Ectodermal cell (in vitro differentiated cells): ENCODE data around the gene KSR1.

Source experiments
- H3K27ac ChIP-seq: 2 replicates; pipeline ENCODE4 v1.7.0; 2013; ENCODE audit warnings: mild to moderate bottlenecking, low read depth, low read length; ENCODE audit not compliant: insufficient read depth, poor library complexity, severe bottlenecking
- H3K27me3 ChIP-seq: 2 replicates; pipeline ENCODE4 v1.7.0; 2013; ENCODE audit warnings: mild to moderate bottlenecking, low read length; ENCODE audit not compliant: insufficient read depth, control insufficient read depth, poor library complexity, severe bottlenecking
- H3K36me3 ChIP-seq: one replicate; pipeline ENCODE4 v1.7.0; 2013; ENCODE audit warnings: low read length; ENCODE audit not compliant: control insufficient read depth, insufficient read depth
- H3K4me1 ChIP-seq: one replicate; pipeline ENCODE4 v1.7.0; 2013; ENCODE audit warnings: low read length; ENCODE audit not compliant: control insufficient read depth, insufficient read depth
- H3K4me3 ChIP-seq: 2 replicates; pipeline ENCODE4 v1.7.0; 2013; ENCODE audit warnings: low read depth, low read length, control low read depth; ENCODE audit not compliant: insufficient read depth
- H3K9me3 ChIP-seq: 2 replicates; pipeline ENCODE4 v1.7.0; 2013; ENCODE audit warnings: mild to moderate bottlenecking, low read length, moderate library complexity; ENCODE audit not compliant: control insufficient read depth
- WGBS, 2 experiments: methylation state at CpG; one replicate each; pipeline ENCODE4 v1.1.7; 2013; ENCODE audit warnings: missing lambda C conversion rate in 2 of 2; 5-methylcytosine and 5-hydroxymethylcytosine counted together

The KSR1 gene

DNA sequence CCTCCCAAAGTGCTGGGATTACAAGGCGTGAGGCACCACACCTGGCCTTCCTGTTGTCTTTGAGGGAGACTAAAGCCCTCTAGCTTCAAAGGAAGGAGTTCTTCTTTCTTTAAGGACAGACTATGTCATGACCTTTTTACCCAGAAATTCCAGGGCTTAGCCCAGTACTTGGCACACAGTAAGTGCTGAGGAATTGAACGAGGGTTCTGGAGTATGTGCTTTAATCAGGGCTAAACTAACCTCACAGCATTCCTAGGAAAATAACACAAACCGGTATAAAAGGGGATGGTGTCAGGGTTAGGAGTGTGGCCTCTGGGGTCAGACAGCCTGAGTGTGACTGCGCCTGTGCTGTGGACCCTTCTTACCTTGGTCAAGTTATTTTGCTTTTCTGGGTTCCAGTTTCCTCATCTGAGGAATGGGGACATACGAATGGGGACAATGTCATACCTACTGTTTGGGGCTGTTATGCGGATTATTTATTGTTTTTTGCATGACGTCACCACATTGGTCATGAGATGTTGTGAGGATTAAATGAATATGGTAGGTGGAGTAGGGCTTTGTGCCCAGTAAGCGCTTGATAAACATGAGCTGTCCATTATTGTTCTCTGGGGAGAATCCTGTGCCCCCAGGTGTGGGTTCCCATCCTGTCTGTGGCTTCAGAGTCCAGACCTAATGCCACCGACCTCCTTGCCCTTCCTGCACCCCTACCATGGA lies 21.9 kb downstream of the KSR1 start:
- H3K27me3 ChIP-seq = no peaks in the 10 kb centered on the region
- peaks cover 3% of the 10 kb centered on the region for H3K4me1 ChIP-seq
- WGBS, 2 experiments = 94 to 95% methylated on average over 8 to 9 of the region's 9 CpGs
- H3K9me3 ChIP-seq = no peaks in the 10 kb centered on the region
- no peak overlapping the region for H3K4me3 ChIP-seq
- no peak overlapping the region for H3K27ac ChIP-seq
- H3K36me3 ChIP-seq = no peaks in the 10 kb centered on the region

DNA sequence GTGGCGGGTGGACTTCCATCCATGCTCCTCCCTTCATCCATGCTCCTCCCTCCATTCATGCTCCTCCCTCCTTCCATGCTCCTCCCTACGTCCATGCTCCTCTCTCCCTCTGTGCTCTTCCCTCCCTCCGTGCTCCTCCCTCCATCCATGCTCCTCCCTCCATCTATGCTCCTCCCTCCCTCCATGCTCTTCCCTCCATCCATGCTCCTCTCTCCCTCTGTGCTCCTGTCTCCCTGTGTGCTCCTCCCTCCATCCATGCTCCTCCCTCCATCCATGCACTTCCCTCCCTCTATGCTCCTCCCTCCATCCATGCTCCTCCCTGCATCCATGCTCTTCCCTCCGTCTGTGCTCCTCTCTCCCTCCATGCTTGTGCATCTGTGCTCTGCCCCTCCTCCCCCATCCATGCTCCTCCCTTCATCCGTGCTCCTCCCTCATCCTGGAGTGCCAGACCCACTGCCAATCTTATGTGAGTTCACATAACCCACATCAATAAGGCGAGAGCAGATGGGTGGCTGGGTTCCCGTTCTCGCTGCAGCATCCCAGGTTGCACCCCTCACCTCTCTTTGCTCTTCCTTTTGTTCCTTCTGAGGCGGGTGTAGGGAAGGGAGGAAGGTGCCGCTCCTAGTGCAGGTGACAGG lies 22.8 kb downstream of the KSR1 start:
- no peaks in the 10 kb centered on the region for H3K9me3 ChIP-seq
- H3K27me3 ChIP-seq = no peaks in the 10 kb centered on the region
- H3K27ac ChIP-seq = no peak overlapping the region
- H3K4me1 ChIP-seq = no peaks in the 10 kb centered on the region
- WGBS, 2 experiments = 92% methylated on average over 10 of the region's 10 CpGs
- H3K36me3 ChIP-seq = no peaks in the 10 kb centered on the region
- no peak overlapping the region for H3K4me3 ChIP-seq

DNA sequence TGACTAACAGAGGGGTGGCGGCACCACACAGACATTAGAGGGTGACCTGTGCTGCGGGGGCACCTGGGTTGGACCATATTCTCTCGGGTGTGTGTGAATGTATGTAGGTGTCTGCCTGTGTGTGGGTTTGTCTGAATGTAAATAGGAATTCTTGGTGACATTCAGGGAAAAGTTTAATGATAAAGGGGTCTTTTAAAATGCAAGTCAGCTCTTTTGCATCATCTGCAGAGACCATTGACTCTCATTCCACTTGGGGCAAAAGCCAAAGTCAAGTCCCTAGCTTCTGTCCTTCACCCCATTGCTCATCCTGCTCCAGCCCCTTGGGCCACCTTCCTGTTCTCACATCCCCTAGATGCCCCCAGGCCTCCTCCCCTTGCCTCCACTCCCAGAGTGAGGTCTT lies 23.6 kb downstream of the KSR1 start:
- H3K27ac ChIP-seq = no peak overlapping the region

DNA sequence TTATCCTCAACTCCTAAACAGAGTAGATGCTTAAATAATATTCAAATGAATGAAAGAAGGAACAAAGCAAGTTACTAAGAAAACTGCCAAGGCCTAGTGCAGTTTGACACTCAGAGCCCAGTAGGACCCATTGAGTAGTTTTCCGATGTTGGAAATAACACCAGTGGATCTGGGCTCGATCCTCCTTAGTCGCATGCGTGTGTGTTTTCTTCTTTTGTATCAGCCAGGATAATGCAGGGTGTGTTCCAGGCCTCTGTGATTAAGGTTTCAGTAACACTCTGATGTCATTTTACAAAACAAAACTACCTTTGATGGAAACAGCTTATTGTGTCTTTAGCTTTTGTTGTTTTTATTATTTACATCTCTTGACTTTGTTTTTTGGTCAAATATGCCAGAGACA lies 24.5 kb downstream of the KSR1 start:
- Histone ChIP-seq H3K27ac (no peak overlapping the region), H3K9me3 (no peaks in the 10 kb centered on the region), H3K36me3 (no peaks in the 10 kb centered on the region), H3K4me3 (no peak overlapping the region), H3K4me1 (no peaks in the 10 kb centered on the region), H3K27me3 (no peaks in the 10 kb centered on the region)
- 93 to 99% methylated on average over 4 of the region's 4 CpGs for WGBS, 2 experiments

More for the DNA sequence above, 23.6 kb downstream of the KSR1 start:
- H3K9me3 ChIP-seq = no peaks in the 10 kb centered on the region
- H3K27me3 ChIP-seq = no peaks in the 10 kb centered on the region
- H3K36me3 ChIP-seq = no peaks in the 10 kb centered on the region
- no peaks in the 10 kb centered on the region for H3K4me1 ChIP-seq
- WGBS, 2 experiments = 84 to 89% methylated on average over 3 of the region's 3 CpGs
- no peak overlapping the region for H3K4me3 ChIP-seq

DNA sequence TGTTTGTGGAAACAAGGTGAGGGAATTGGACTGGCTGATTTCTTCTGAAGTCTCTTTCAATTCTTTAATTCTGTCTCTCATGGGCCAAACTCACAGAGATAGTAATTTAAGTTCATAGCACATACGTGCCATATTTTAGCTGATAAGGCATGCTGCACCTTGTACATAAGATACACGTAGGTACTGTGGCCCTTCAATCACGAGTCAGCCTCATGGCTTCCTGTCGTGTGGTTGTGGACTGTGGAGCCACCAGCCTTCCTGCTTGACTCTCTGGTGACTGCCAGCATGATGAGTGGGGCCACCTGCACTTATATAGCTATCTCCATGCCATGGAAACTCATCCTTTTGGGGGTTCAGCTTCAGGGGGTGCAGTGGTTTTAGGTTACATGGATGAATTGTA lies 25.1 kb downstream of the KSR1 start:
- Histone ChIP-seq H3K4me1 (no peaks in the 10 kb centered on the region), H3K36me3 (no peaks in the 10 kb centered on the region), H3K27me3 (no peaks in the 10 kb centered on the region), H3K9me3 (no peaks in the 10 kb centered on the region), H3K27ac (no peak overlapping the region), H3K4me3 (no peak overlapping the region)
- WGBS, 2 experiments = 94 to 95% methylated on average over 4 of the region's 4 CpGs

DNA sequence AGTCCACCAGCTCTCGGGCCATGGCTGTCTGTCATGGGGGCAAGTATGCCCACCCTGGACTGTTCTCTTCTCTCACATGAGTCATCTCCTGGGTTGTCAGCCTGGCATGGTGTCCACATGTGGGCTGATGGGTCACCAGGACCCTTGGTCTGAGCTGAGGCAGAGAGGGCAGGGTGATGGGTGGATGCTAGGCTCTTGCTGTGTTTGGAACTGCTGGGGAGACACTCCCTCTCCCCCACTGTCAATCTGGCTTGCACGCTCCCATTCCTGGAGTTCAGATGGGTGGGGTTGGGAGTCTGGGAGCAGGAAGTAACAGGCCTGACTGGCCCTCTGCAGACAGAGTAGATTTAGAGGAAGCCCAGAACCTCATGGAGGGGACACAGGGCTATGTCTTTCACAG lies 28.9 kb downstream of the KSR1 start:
- no peak overlapping the region for H3K27ac ChIP-seq
- WGBS, 2 experiments = 95 to 96% methylated on average over 2 of the region's 2 CpGs

DNA sequence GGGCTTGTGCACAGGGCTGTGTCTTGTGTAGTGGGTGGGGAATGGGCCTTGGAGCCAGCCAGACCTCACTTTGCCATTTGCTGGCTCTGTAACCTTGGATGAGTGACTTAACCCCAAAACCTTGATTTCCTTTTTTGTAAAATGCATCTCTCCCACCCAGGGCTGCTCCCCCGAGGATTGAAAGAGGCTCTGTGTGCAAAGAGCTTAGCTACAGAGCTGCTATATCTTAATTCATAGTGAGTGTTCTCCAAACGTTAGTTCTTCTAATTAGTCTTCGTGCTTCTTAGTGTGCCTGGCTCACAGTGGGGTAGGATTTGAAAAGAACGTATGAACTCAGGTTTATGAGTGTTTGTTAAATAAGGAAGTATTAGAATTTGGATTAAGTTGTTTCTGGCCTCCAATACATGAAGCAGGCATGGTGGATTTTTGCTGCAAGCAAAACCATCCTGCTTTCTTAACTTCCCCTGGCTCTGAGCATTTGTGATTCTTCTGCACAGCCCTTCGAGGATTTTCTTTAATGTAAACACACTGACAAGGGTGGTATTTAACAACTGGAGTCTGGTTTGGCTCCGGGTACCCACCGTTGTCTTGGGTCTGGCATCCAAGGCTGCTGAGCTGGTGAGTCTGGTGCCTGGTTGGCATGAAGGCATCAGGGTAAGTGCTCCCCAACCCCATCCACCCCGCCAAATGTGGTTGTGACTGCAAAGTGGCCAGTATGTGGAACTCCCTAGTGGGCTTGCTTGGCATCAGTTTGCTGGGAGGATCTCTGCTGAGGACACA lies 29.7 kb downstream of the KSR1 start:
- WGBS, 2 experiments = 82 to 89% methylated on average over 8 of the region's 8 CpGs
- Histone ChIP-seq H3K27ac (no peak overlapping the region), H3K4me3 (no peak overlapping the region), H3K4me1 (peaks cover 9% of the 10 kb centered on the region), H3K27me3 (no peaks in the 10 kb centered on the region), H3K36me3 (no peaks in the 10 kb centered on the region), H3K9me3 (no peaks in the 10 kb centered on the region)

More for the DNA sequence above, 28.9 kb downstream of the KSR1 start:
- H3K36me3 ChIP-seq = no peaks in the 10 kb centered on the region
- no peaks in the 10 kb centered on the region for H3K9me3 ChIP-seq
- H3K4me3 ChIP-seq = no peak overlapping the region
- peaks cover 9% of the 10 kb centered on the region for H3K4me1 ChIP-seq
- no peaks in the 10 kb centered on the region for H3K27me3 ChIP-seq

DNA sequence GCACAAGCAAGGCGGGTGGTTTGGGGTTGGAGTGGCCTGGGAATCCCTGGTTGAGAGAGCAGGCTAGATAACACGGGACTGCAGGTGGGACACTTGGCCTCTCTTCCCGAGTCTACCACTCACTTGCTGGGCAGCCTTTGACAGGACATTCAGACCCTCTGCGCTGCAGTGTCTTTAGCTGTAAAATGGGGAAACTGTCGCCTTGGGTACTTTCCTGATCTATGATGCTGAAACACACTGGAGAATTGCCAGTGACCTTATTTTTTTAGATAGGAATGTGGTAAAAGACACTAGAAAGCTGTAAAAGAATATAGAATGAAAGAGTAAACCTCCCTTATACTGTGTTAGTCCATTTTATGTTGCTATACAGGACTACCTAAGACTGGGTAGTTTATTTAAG lies 30.5 kb downstream of the KSR1 start:
- 93 to 94% methylated on average over 5 of the region's 5 CpGs for WGBS, 2 experiments
- no peaks in the 10 kb centered on the region for H3K27me3 ChIP-seq
- H3K4me3 ChIP-seq = no peak overlapping the region
- no peaks in the 10 kb centered on the region for H3K36me3 ChIP-seq
- no peaks in the 10 kb centered on the region for H3K9me3 ChIP-seq
- peaks cover 16% of the 10 kb centered on the region for H3K4me1 ChIP-seq
- H3K27ac ChIP-seq = no peak overlapping the region

DNA sequence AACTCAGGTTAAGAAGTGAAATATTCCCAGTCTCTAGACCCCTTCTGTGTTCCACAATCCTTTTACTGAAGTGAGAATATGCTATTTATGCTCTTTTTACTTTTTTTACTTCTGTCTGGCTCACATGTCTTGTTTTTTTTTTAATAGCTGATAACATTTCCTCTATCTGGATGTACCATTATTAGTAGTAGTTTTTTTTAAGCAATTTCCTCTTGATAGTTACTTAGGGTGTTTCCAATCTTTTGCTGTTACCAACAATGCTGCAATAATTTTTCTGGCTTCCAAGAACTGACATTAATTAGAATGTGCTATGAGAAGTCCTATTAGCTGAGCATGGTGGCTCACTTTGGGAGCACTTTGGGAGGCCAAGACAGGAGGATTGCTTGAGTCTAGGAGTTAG lies 32.0 kb downstream of the KSR1 start:
- no peak overlapping the region for H3K27ac ChIP-seq
- no peaks in the 10 kb centered on the region for H3K36me3 ChIP-seq
- H3K9me3 ChIP-seq = no peaks in the 10 kb centered on the region
- peaks cover 22% of the 10 kb centered on the region for H3K4me1 ChIP-seq
- H3K27me3 ChIP-seq = no peaks in the 10 kb centered on the region
- no peak overlapping the region for H3K4me3 ChIP-seq

DNA sequence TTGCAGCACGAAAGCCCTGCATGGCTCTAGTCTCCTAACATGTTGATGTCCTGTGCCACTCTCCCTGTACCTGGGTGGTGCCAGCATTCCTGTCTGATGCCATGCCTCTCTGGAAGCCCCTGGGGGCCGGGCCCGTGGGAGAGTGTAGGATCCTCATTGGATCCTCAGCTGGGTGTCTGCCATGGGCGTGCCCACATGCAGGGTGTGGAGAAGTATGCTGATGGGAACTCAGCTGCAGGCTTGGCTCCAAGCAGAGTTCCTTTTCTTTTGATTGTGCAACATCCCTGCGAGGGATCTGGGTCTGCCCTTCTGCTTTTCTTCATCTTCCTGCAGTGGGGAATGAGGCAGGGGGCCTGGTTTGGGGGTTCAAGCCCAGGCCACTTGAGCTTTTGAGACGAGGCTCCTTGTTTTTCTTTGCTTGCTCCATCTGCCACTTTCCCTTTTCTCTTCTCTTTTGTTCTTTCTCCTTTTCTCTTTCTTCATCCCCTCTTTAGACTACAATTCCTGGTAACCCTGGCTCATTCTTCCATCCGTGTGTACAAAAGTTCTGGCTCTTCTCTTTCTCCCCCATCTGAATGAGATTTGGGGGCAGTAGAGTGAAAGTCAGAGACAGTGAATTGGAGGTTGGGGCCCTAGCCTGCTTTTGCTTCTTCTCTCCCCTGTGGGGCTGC lies 32.9 kb downstream of the KSR1 start:
- Histone ChIP-seq H3K4me1 (peaks cover 29% of the 10 kb centered on the region), H3K4me3 (no peak overlapping the region), H3K36me3 (no peaks in the 10 kb centered on the region), H3K27ac (no peak overlapping the region), H3K27me3 (no peaks in the 10 kb centered on the region), H3K9me3 (no peaks in the 10 kb centered on the region)
- WGBS, 2 experiments = 43% methylated on average over 7 of the region's 7 CpGs
